Loucy (cell line): ENCODE results near the gene ALB.
"Not testable (repeated sequence)": the region's sequence is repeated elsewhere in the genome, so short reads cannot be mapped to it uniquely, and the experiment has no call there.

ENCODE experiments used
- H2AFZ ChIP-seq: fragments of 200-600 bp; sonication (generic); 2 replicates; pipeline ENCODE4 v1.6.0; 2016; ENCODE audit warnings: antibody characterized with exemption, mild to moderate bottlenecking, low read length, moderate library complexity
- H3F3A ChIP-seq: fragments of 200-600 bp; 2 replicates; pipeline ENCODE4 v1.6.0; 2016; ENCODE audit warnings: antibody characterized with exemption, low read depth, mild to moderate bottlenecking
- H3K27me3 ChIP-seq: fragments of 200-600 bp; sonication (generic); 2 replicates; pipeline ENCODE4 v1.6.1; 2014; ENCODE audit warnings: low read length, mild to moderate bottlenecking; ENCODE audit not compliant: insufficient read depth, poor library complexity, severe bottlenecking
- H3K36me3 ChIP-seq: fragments of 200-600 bp; sonication (generic); 2 replicates; pipeline ENCODE4 v1.6.1; 2016; ENCODE audit warnings: low read length; ENCODE audit not compliant: insufficient read depth
- H3K4me1 ChIP-seq: fragments of 200-600 bp; sonication (generic); 2 replicates; pipeline ENCODE4 v1.5.1; 2014; ENCODE audit warnings: low read length, mild to moderate bottlenecking; ENCODE audit not compliant: insufficient read depth, poor library complexity, severe bottlenecking
- H3K4me2 ChIP-seq: fragments of 200-600 bp; sonication (generic); 2 replicates; pipeline ENCODE4 v1.6.0; 2014; ENCODE audit warnings: antibody characterized with exemption, low read length, low read depth, mild to moderate bottlenecking; ENCODE audit not compliant: poor library complexity, severe bottlenecking
- H3K4me3 ChIP-seq: fragments of 200-600 bp; sonication (generic); 2 replicates; pipeline ENCODE4 v1.5.1; 2014; ENCODE audit warnings: low read length, mild to moderate bottlenecking, mixed read lengths; ENCODE audit not compliant: poor library complexity, severe bottlenecking
- H3K79me2 ChIP-seq: fragments of 200-600 bp; sonication (generic); 2 replicates; pipeline ENCODE4 v1.6.1; 2014; ENCODE audit warnings: low read length; ENCODE audit not compliant: insufficient read depth
- H3K9ac ChIP-seq: fragments of 200-600 bp; sonication (generic); 2 replicates; pipeline ENCODE4 v1.6.0; 2014; ENCODE audit warnings: mild to moderate bottlenecking, low read depth, low read length, moderate library complexity; ENCODE audit not compliant: poor library complexity, severe bottlenecking
- H3K9me2 ChIP-seq: fragments of 200-600 bp; sonication (generic); replicated peaks from 2 replicates; pipeline ENCODE4 v1.6.1; 2016; ENCODE audit warnings: low read depth, low read length, mixed read lengths
- H3K9me3 ChIP-seq: fragments of 200-600 bp; sonication (generic); 2 replicates; pipeline ENCODE4 v1.6.1; 2014; ENCODE audit warnings: mild to moderate bottlenecking, antibody characterized with exemption, low read length, low read depth; ENCODE audit not compliant: insufficient read depth
- H4K20me1 ChIP-seq: fragments of 200-600 bp; sonication (generic); 2 replicates; pipeline ENCODE4 v1.6.0; 2014; ENCODE audit warnings: antibody characterized with exemption, low read length, mild to moderate bottlenecking; ENCODE audit not compliant: insufficient read depth, poor library complexity, severe bottlenecking
- EZH2phosphoT487 ChIP-seq: fragments of 200-600 bp; IDR thresholded peaks from 2 replicates; pipeline ENCODE4 v1.6.1; 2018; ENCODE audit warnings: antibody characterized with exemption, mild to moderate bottlenecking, moderate library complexity, borderline replicate concordance
- TF ChIP-seq, protein P1 (sequence below): fragments of 200-600 bp; sonication (generic); conservative IDR thresholded peaks from 2 replicates; pipeline ENCODE4 v1.5.1; 2014; ENCODE audit warnings: mild to moderate bottlenecking, antibody characterized with exemption, low read length

Gene ALB

DNA sequence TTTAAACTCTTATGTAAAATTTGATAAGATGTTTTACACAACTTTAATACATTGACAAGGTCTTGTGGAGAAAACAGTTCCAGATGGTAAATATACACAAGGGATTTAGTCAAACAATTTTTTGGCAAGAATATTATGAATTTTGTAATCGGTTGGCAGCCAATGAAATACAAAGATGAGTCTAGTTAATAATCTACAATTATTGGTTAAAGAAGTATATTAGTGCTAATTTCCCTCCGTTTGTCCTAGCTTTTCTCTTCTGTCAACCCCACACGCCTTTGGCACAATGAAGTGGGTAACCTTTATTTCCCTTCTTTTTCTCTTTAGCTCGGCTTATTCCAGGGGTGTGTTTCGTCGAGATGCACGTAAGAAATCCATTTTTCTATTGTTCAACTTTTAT, at the start of gene ALB:
Gene ALB, plus strand, starts transcription at position 246 of the 400 bp plus-strand sequence. Its CDS starts 41 bp downstream, at position 287.
- H3K9me2 ChIP-seq: no peaks in the 10 kb centered on the region
- no peaks in the 10 kb centered on the region for H3K9me3 ChIP-seq
- no peak within 1 kb of the TSS for H3K9ac ChIP-seq
- H3K4me2 ChIP-seq: no peak within 1 kb of the TSS
- no peaks in the 10 kb centered on the region for H3K4me1 ChIP-seq
- H3K4me3 ChIP-seq: no peak within 1 kb of the TSS
- no peaks in the 10 kb centered on the region for H3K79me2 ChIP-seq
- no peak for TF ChIP-seq EZH2phosphoT487
- TF ChIP-seq, protein P1, sequence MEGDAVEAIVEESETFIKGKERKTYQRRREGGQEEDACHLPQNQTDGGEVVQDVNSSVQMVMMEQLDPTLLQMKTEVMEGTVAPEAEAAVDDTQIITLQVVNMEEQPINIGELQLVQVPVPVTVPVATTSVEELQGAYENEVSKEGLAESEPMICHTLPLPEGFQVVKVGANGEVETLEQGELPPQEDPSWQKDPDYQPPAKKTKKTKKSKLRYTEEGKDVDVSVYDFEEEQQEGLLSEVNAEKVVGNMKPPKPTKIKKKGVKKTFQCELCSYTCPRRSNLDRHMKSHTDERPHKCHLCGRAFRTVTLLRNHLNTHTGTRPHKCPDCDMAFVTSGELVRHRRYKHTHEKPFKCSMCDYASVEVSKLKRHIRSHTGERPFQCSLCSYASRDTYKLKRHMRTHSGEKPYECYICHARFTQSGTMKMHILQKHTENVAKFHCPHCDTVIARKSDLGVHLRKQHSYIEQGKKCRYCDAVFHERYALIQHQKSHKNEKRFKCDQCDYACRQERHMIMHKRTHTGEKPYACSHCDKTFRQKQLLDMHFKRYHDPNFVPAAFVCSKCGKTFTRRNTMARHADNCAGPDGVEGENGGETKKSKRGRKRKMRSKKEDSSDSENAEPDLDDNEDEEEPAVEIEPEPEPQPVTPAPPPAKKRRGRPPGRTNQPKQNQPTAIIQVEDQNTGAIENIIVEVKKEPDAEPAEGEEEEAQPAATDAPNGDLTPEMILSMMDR: no peak
- H4K20me1 ChIP-seq: no peaks in the 10 kb centered on the region
- no peaks in the 10 kb centered on the region for H3K27me3 ChIP-seq
- H2AFZ ChIP-seq: no peak within 1 kb of the TSS
- no peaks in the 10 kb centered on the region for H3F3A ChIP-seq
- H3K36me3 ChIP-seq: no peaks in the 10 kb centered on the region

DNA sequence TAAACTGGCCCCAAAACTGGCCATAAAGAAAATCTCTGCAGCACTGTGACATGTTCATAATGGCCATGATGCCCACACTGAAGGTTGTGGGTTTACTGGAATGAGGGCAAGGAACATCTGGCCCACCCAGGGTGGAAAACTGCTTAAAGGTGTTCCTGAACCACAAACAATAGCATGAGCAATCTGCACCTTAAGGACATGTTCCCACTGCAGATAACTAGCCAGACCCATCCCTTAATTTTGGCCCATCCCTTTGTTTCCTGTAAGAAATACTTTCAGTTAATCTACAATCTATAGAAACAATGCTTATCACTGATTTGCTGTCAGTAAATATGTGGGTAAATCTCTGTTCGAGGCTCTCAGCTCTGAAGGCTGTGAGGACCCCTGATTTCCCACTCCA, 46.9 kb upstream of the ALB start:
- not testable (repeated sequence) for H3K4me2 ChIP-seq, H3K9me2 ChIP-seq, H3K9ac ChIP-seq, H3K27me3 ChIP-seq, H3K36me3 ChIP-seq, H4K20me1 ChIP-seq, H2AFZ ChIP-seq, H3K9me3 ChIP-seq, H3K4me1 ChIP-seq, H3K4me3 ChIP-seq, H3K79me2 ChIP-seq, H3F3A ChIP-seq

DNA sequence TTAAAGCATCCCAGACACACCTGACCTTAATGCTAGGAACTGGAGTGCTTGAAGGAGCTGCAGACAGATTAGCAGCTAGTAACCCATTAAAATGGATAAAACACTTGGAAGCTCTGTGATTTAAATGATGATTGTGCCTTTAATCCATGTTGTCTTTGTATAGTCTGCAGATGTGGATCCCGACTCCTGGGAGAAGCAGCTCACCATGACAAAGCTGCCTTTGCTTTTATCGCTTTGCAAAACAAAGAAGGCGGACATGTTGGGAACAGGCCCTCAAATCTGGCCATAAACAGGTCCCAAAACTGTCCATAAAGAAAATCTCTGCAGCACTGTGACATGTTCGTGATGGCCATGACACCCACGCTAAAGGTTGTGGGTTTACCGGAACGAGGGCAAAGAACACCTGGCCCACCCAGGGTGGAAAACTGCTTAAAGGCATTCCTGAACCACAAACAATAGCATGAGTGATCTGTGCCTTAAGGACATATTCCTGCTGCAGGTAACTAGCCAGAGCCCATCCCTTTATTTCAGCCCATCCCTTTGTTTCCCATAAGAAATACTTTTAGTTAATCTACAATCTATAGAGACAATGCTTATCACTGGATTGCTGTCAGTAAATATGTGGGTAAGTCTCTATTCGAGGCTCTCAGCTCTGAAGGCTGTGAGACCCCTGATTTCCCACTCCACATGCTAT, 34.4 kb upstream of the ALB start:
- H4K20me1 ChIP-seq, H3K4me1 ChIP-seq, H3K9ac ChIP-seq, H3K9me2 ChIP-seq, H3K36me3 ChIP-seq, H3K4me3 ChIP-seq, H3K79me2 ChIP-seq, H3F3A ChIP-seq, H2AFZ ChIP-seq, H3K27me3 ChIP-seq, H3K4me2 ChIP-seq, H3K9me3 ChIP-seq: not testable (repeated sequence)

DNA sequence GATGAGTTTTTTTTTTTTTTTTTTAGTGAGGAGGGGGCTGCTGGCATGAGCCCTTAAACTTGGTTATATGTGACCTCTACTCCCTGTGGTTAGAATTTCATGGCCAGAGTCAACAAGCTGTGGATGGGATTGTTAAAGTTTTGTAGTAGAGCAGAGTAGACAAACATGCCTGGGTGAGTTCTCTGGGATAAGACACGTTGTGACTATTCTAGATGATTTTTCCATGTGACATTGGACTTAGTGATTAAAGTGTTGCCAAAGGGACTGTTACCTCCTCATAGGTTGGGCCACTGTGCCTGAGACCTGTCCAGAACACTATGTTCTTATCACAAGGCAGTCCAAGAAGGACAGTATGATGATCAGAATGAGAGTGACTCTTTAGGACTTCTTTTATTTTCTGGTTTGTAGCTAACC, 28.8 kb upstream of the ALB start:
- no peaks in the 10 kb centered on the region for H3K9me2 ChIP-seq
- H3K9me3 ChIP-seq: no peaks in the 10 kb centered on the region
- no peaks in the 10 kb centered on the region for H3F3A ChIP-seq
- TF ChIP-seq, protein P1: no peak
- no peak for TF ChIP-seq EZH2phosphoT487
- no peaks in the 10 kb centered on the region for H3K79me2 ChIP-seq
- H3K4me1 ChIP-seq: no peaks in the 10 kb centered on the region
- no peaks in the 10 kb centered on the region for H3K27me3 ChIP-seq
- H3K36me3 ChIP-seq: no peaks in the 10 kb centered on the region
- H3K9ac ChIP-seq: no peak overlapping the region
- no peaks in the 10 kb centered on the region for H4K20me1 ChIP-seq
- H3K4me2 ChIP-seq: no peak overlapping the region
- no peak overlapping the region for H3K4me3 ChIP-seq
- H2AFZ ChIP-seq: no peak overlapping the region
